NCI-H128 (cell line): ENCODE data around the gene SHE.

Experiments
- DNase-seq: peaks from one replicate; lab custom pipeline; 2025; ENCODE audit not compliant: unreplicated experiment; lab: John Stamatoyannopoulos, UW

The SHE gene

DNA sequence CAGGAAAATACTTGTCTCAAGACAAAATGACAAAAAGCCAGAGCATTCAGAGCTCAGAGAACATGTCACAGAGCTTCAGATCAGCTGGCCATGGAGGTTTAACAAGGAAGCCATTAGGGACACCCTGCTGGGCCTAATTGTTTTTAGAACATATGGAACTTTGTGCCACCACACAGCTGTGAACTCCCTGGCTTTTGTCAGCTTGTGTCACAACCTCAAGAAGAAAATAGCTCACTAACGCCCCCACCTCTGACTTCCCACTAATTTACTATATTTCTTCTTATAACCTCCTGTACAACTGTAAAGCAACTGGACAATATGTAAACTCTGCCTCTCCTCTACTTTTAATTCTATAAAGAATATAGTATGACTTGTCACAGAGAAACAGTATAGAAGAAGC, 21.2 kb downstream of the SHE start:
- DNase-seq, result no peak

DNA sequence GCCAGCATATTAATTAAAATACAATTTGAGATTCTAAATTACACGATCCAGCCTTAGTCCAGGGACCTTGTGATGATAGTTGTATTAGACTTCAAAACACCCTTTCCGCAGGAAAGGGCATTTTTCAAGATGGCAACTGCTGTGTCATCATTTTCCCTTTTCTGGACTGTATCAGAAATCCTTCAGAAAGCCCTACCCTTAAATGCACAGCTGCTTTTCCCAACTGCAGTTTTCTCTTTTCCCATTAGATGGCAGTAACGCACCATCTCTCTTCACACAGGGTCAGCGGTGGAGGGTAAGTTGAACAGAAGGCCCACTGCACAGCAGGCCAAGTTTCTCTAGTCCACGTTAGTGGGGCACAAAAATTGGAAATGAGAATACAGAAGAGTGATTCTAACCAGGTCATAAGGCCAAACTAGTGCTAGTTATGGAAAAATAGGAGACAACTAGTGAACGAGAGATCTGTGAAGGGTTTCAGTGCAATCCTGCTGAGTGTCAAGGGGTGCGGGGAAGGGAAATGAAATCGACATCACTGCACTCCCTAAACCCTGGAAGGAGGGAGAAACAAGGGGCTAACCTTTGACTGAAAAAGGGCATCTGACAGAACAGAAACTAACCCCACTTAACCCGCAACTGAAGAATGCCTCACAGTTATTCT, 22.3 kb downstream of the SHE start:
- peak; percentile 69 for DNase-seq

DNA sequence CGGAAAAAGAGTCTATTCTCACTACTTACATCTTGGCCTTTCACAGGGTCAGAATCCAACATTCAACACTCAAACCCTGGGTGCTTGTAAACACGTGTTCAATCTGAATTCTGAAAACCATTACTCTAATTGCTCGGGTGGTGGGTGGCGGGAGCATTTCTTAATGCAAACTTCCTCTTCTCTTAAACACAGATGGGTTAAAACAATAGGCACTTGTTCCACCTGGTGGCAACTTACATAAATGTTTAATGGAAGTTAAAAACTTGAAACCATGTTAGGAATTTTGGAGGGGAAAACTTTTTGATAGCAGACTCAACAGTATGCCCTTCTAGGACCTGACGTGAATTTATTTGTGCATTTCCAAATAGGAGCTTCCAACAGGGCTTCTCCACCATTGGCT, 23.6 kb downstream of the SHE start:
- no peak for DNase-seq

DNA sequence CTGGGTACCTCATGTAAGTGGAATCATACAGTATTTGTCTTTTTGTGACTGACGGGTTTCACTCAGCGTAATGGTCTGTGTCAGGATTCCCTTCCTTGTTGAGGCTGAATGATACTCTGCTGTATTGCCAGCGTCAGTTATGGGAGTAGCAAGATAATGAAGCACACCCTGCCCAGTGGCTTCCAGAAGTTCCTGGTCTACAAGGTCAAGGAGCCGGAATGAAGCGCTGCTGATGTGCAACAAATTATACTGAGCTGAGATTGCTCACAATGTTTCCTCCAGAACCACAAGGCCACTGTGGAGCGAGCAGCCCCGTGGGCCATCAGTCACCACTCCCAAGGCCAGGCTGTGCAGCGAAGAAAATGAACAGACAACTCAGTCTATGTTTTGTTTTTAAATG, 24.2 kb downstream of the SHE start:
- DNase-seq, result no peak

DNA sequence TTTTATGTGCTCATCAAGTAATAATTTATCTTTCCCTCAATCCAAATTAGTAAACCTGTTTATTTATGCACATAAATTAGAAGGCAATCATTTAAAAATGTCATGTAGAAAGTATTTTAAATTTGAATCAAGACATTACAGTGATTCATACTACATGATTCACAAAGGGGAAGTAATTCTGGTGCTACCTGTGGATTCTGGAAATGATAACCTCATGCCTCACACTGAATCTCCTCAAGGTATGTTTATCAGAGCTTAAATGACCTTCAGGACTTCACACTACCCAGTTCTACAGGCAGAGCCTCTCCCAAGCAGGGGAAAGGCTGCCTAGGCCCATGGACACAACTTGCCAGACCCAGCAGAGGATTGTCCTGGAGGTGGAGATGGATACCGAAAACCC, 25.4 kb downstream of the SHE start:
- no peak for DNase-seq

DNA sequence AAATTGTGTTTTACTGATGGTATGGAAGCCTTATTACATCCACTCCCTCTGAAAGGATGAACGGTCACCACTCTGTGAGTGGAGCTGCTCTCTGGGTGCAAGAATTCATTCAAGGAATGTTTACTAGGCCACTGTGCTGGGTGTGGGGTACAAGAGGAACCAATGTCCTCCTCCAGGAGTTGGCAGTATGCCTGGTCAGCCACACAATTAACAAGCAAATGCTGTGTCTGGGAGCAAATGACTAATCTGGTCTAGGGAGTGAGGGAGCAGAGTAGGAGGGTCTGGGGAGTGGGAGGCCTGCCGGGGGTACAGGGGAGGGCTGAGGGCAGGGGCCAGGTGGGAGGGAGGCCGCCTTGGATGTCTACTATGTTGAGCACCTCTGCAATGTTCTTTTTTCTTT, 27.4 kb downstream of the SHE start:
- no peak for DNase-seq

DNA sequence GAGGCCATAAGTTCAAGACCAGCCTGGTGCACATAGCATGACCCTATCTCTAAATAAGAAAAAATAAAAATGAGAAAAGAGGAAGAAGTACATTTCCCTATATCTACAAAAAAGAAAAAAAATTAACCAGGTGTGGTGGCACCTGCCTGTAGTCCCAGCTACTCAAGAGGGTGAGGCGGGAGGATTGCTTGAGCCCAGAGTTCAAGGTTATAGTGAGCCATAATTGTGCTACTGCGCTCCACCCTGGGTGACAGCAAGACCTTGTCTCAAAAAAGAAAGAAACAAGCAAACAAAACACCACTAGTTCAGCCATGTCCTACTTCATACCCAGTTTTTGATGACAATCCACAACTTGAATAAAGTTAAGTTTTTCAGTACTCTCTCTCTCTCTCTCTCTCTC, 30.9 kb downstream of the SHE start:
- DNase-seq, result no peak

DNA sequence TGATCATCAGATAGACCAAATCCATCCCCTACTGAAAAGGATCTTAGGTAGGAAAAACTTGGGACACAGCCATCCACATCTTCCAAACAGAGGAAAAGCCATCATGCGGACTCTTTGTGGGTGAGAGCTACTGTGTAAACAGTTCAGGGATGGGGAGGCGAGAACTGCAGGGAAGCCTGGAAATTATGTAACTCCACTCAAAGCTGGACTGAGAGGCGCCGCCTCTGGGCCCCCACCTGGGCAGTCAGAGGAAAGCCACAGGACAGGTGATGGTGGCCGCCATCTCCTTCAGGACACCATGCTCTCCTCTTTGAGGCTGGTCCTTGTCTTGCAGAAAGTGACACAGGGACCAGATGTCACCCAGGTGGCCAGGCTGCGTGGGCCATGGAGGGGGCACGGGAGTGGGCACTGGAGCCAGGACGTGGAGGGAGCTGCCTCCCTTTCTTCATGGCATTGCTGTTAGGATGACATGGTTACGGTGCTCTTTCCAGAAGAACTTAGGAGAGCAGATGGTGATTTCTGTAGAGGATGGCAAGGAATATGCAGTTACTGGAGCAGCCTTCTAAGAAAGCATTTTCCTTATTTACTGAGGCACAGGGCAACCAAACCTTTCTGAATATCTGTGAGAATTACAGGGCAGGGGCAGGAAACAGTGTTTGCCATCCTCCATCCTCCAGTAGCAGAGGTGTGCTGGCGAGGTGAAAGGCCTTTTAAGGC, 32.2 kb downstream of the SHE start:
- DNase-seq, result no peak

DNA sequence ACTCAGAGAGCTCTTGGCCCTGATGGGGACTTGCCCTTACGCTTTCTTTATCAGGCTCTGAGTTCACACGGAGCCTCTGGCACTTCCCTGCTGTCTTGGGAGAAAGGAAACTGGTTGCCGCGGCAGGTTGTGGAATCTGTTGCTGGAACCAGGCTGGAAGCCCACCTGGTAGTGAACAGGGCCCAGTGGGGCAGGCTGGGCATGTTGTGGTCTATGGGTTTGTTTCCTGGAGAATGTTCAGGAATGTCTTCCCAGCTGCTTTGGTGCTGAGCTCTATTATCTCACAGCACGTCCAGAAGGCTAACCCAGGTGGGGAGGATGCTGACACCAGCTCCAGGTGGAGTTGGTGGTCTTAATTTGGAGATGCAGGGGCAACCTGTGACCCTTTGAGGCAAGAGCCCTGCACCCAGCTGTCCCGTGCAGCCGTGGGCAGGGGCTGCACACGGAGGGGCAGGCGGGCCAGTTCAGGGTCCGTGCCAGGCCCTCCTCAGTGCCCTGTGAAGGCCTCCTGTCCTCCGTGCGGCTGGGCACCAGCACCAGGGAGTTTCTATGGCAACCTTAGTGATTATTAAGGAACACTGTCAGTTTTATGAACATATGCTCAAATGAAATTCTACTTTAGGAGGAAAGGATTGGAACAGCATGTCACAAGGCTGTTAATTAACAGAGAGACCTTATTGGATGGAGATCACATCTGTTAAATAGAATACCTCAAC, 33.5 kb downstream of the SHE start:
- no peak for DNase-seq

DNA sequence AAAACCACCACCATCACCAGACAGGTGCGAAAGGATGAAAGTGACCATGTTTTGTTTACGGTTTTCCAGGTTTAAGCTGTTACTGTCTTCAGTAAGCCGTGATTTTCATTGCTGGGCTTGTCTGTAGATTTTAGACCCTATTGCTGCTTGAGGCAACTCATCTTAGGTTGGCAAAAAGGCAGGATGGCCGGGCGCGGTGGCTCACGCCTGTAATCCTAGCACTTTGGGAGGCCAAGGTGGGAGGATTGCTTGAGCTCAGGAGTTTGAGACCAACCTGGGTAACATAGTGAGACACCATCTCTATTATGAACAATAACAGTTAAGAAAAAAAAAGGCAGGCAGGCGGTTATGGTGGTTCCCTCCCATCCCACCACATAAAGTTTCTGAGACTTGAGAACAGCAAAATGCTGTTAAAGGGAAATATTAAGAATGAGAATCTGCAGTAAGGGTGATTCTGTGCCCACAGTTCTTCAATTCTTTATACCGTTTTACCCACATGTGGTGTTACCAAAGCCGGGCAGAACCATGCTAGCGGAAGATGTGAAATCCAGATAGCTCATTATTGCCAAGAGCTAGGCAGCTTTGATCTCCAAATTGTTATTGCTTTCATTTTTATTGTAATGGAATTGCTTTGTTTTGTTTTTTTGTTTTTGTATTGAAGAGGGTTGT, 34.6 kb downstream of the SHE start:
- DNase-seq, result no peak

DNA sequence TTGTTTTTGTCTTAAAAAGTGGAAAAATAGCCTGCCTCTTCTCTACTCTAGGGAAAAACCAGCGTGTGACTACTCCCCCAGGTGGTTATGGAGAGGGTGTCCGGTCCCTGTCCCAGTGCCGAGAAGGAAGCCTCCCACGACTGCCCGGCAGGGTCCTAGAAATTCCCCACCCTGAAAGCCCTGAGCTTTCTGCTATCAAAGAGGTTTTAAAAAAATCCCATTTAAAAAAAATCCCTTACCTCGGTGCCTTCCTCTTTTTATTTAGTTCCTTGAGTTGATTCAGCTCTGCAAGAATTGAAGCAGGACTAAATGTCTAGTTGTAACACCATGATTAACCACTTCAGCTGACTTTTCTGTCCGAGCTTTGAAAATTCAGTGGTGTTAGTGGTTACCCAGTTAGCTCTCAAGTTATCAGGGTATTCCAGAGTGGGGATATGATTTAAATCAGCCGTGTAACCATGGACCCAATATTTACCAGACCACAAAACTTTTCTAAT, 35.2 kb downstream of the SHE start:
- no peak for DNase-seq

DNA sequence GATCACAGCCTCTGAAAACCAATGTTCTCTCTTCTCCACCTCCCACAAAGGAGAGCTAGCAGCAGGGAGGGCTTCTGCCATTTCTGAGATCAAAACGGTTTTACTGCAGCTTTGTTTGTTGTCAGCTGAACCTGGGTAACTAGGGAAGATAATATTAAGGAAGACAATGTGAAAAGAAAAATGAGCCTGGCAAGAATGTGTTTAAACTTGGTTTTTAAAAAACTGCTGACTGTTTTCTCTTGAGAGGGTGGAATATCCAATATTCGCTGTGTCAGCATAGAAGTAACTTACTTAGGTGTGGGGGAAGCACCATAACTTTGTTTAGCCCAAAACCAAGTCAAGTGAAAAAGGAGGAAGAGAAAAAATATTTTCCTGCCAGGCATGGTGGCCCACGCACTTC, 36.0 kb downstream of the SHE start:
- DNase-seq, result no peak

DNA sequence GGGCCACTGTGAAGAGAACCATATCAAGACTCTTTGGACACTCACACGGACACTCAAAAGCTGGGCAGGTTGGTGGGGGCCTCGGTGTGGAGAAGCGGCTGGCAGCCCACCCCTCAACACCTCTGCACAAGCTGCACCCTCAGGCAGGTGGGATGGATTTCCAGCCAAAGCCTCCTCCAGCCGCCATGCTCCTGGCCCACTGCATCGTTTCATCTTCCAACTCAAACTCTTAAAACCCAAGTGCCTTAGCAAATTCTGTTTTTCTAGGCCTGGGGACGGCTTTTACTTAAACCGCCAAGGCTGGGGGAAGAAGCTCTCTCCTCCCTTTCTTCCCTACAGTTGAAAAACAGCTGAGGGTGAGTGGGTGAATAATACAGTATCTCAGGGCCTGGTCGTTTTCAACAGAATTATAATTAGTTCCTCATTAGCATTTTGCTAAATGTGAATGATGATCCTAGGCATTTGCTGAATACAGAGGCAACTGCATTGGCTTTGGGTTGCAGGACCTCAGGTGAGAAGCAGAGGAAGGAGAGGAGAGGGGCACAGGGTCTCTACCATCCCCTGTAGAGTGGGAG, 36.5 kb downstream of the SHE start:
- no peak for DNase-seq

DNA sequence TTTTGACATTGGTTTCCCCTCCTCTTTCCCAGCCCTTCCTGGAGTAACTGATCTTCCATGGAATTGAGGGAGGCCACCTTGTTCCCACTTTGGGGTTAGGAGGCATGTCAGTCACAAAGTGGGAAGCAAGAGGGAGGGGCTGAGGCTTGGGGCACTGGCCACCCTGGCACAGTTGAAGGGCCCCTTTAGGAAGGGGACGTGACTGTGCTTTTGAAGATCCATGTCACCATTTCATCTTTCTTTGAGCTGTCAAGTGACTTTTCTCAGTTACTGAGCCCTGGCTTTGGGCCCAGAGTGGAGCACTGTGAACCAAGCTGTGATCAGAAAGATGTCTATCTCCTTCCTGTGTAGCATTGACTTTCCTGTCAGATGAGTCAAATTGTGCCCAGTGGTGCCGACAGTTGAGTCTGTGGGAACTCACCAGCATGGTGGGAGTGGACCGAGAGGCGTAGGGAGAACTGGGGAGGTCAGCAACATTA, 38.7 kb downstream of the SHE start:
- DNase-seq, result no peak

DNA sequence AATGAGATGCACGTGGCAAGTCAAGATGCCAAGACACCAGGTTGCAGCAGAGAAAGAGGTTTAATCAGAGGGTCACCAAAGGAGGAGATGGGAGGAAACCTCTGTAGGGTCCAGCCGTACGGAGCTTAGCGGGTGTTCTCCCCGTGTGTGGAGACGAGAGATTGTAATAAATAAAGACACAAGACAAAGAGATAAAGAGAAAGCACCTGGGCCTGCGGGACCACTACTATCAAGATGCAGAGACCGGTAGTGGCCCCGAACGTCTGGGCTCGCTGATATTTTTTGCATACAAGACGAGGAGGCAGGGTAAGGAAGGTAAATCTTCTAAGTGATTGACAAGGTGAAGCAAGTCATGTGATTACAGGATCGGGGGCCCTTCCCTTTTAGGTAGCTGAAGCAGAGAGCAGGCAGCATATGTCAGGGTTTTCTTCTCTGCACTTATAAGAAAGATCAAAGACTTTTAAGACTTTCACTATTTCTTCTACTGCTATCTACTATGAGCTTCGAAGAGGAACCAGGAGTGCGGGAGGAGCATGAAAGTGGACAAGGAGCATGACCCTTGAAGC, 41.4 kb downstream of the SHE start:
- DNase-seq, result no peak

DNA sequence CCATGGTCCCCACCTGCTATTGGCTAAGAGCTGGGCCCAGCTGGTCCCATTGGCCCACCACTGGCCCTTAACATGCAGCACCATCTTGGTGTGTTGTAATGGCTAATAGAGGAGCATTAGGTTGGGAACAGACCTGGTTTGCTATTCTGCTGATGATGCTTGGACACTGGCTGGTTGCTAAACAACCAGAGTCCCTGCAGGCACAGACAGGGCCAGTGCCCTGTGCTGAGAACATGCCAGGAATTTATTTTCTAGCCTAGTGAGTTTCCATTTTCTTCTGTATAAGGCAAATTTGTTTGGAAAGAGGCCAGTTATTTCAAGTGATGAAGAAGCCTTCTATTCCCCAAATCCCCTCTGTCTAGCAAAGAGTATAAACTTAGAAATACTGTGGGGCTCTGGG, 43.1 kb downstream of the SHE start:
- no peak for DNase-seq

DNA sequence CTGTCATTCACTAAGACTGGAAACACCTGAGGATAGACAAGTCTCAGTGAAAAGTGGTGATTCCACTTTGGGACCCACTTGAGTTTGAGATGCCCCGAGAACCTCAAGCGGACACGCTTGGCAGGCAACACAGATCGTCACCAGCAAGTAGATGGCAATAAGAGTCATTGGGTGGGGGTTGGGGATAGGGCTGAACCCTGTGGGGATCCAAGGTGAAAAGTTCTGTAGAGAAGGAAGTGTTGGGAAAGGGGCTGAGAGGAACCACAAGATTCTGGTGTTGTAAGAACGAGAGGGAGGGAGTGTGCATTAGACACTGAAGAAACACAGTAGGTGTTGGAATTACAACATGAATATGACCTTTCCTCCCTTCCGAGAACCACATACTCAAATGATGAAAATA, 45.6 kb downstream of the SHE start:
- DNase-seq, result no peak

DNA sequence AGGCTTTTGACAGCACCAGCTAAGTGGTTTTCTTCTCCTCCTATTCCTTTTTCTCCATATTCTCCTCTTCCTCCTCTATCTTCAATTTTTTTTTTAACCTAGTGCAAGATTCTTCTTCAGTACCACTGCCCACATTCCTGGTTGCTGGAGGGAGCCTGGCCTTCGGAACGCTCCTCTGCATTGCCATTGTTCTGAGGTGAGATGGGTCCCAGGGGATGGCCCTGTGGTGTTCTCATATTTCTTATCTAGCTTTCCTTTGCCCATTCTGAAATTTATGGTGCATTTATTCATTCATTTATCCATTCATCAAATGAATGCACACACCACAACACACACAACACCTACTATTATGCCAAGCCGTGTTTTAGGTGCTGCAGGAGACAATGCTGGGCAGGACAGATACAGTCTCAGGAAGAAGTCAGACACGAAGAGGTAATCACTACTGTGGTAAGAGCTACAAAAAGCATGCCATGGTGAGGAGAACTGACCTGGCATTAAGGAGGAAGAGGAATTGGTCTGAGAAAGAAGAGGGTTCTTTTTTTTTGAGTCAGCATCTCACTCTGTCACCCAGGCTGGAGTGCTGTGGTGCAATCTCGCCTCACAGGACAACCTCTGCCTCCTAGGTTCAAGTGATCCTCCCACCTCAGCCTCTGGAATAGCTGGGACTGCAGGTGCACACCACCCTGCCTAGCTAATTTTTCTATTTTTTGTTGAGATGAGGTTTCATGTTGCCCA, 47.7 kb downstream of the SHE start:
- no peak for DNase-seq

DNA sequence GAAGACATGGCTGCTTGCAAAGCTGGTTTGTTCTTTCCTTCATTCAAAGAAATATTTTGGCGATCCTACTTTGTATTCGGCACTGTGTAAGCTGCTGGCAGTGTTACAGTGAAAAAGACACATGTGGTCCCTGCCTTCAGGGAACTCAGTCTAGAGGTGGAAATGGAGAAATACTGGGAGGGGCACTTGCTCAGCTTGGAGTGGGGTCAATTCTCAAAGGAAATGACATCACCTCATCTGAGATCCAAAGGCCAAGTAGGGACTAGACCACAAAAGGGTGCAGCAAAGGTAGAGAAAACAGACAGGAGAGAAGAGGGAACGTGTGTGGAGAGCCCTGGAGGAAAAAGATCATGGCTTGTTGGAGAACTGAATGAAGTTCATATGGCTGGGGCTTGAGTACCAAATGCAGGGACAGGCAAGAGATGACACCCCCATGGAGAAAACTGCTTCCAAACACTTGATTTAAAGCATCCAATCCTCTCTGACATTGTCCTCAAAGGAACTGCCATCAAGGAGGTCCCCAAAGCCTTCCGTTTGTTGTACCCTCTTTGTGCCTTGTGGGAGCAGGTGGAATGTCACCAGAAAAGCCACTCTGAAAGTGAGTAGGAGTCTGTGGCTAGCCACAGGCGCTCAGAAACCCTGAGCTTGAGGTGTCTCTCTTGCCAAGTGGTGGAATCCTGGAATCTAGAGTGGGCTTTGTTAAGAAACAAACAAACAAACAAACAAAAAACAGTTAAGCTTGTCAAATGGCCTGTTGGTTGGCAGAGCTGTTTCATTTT, 48.4 kb downstream of the SHE start:
- DNase-seq, result no peak
